ENCODE measurements around the gene MAEA.
"Not testable (repeated sequence)": the region's sequence is repeated elsewhere in the genome, so short reads cannot be mapped to it uniquely, and the experiment has no call there.

Gene MAEA

DNA sequence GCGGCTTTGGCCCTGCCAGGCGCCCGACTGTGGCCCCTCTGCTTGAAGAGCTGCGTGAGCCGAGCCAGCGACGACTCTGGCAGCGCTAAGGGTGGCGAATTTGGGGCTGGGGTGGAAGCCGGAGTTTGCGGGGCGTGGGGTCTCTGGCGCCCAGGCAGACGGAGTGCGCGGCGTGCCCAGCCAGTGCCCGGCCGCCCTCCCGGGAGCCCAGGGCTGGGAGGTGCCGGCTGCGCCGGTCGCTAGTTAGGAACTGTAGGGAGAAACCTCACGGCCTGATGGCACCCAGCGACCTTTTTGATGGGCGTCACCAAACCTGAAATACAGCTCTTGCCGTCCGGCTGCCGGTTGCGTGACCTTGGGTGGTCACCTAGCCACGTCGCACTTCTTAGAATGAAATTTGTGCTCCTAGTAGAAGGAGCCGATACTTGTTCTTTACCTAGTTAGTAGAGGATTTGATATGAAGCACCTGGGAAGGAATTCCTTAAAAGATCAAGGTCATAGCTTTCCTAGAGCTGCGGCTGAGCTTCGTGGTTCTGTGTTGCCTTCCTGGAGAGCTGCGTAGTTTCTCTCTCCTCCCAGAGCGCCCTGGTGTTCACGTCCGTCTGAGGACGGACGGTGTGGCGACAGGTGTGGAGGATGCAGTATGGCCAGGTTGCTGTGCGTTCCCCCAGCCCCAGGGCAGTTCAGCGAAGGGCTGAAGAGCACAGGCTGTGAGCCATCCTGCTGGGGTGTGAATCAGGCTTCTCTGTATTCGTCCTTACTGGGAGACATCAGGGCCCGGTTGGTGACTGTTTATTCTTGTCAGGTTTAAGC is 680 bp downstream of the MAEA start:
- peak in 2 of 3 donors; percentile 20 to 27 for DNase-seq
- Histone ChIP-seq H3K4me3 (ENCODE audit: control insufficient read depth in 1 of 7, extremely low read depth in 1 of 7, insufficient read depth in 4 of 7, low read depth in 2 of 7, low read length in 6 of 7) (peak overlapping the region; percentile 85 to 96 (median 88)), H3K4me1 (ENCODE audit: control extremely low read depth in 1 of 4, control insufficient read depth in 4 of 4, insufficient read depth in 4 of 4, low read length in 3 of 4) (peaks cover 3 to 35% (median 20%) of the 10 kb centered on the region in 4 experiments), H3K9me3 (ENCODE audit: control extremely low read depth in 1 of 5, control insufficient read depth in 4 of 5, insufficient read depth in 2 of 5, low read depth in 1 of 5, low read length in 4 of 5) (peaks cover 0 to 7% (median 3%) of the 10 kb centered on the region in 5 experiments), H3K27me3 (replicated peaks in 2 of 5; ENCODE audit: control insufficient read depth in 4 of 5, insufficient read depth in 5 of 5, low read length in 4 of 5) (no peaks in the 10 kb centered on the region), H3K36me3 (ENCODE audit: control insufficient read depth in 4 of 4, insufficient read depth in 4 of 4, low read length in 3 of 4) (peaks cover 0 to 12% (median 0%) of the 10 kb centered on the region in 4 experiments), H3K27ac (ENCODE audit: insufficient read depth in 1 of 2, low read depth in 1 of 2, low read length in 2 of 2, poor library complexity in 1 of 2, severe bottlenecking in 2 of 2) (peak overlapping the region; percentile 72 to 87)
- WGBS (ENCODE audit: insufficient coverage) = under 1% methylated on average over 35 of the region's 47 CpGs
- ChIA-PET POLR2A (interaction anchor here (0.5 to 0.9 kb wide), 2 partner anchors 13 to 22 kb away, joined by 3 to 4 read pairs; no protein-coding TSS in a partner anchor), CTCF (interaction anchor here (0.8 to 2.3 kb wide), 3 partner anchors 9 to 66 kb away, joined by 3 to 6 read pairs (median 3); no protein-coding TSS in a partner anchor)

DNA sequence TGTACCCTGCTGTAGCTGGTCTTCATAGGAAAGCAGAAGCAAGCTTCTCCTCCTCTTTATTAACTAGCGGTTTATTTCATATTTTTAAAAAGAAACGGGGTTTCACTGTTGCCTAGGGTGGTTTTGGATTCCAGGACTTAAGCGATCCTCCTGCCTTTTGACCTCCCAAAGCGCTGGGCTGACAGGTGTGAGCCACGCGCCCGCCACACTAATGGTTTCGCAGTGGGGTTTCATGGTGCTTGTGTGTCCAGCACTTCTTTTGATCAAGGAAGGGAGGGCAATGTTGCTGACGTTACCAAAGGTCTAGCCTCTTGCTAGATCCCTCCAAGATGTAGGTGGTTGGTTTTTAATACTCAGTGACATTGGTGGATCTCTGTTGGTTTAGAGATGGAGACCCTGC is 1.4 kb downstream of the MAEA start:
- WGBS (ENCODE audit: insufficient coverage) = 91% methylated on average over 7 of the region's 9 CpGs
- no peak for DNase-seq
- ChIA-PET POLR2A (no interaction called here), CTCF (interaction anchor here (1.1 kb wide), 1 partner anchor 18 kb away, joined by 3 read pairs; no protein-coding TSS in a partner anchor)
- Histone ChIP-seq H3K27ac (ENCODE audit: insufficient read depth in 1 of 2, low read depth in 1 of 2, low read length in 2 of 2, poor library complexity in 1 of 2, severe bottlenecking in 2 of 2) (peak overlapping the region in 1 of 2 experiments; percentile 87), H3K36me3 (ENCODE audit: control insufficient read depth in 4 of 4, insufficient read depth in 4 of 4, low read length in 3 of 4) (peaks cover 0 to 12% (median 0%) of the 10 kb centered on the region in 4 experiments), H3K4me3 (ENCODE audit: control insufficient read depth in 1 of 7, extremely low read depth in 1 of 7, insufficient read depth in 4 of 7, low read depth in 2 of 7, low read length in 6 of 7) (peak overlapping the region in 6 of 7 experiments; percentile 85 to 96 (median 88)), H3K4me1 (ENCODE audit: control extremely low read depth in 1 of 4, control insufficient read depth in 4 of 4, insufficient read depth in 4 of 4, low read length in 3 of 4) (peaks cover 3 to 35% (median 20%) of the 10 kb centered on the region in 4 experiments), H3K9me3 (ENCODE audit: control extremely low read depth in 1 of 5, control insufficient read depth in 4 of 5, insufficient read depth in 2 of 5, low read depth in 1 of 5, low read length in 4 of 5) (peaks cover 0 to 5% (median 3%) of the 10 kb centered on the region in 5 experiments), H3K27me3 (replicated peaks in 2 of 5; ENCODE audit: control insufficient read depth in 4 of 5, insufficient read depth in 5 of 5, low read length in 4 of 5) (no peaks in the 10 kb centered on the region)

- H3K27ac ChIP-seq (ENCODE audit: insufficient read depth in 1 of 2, low read depth in 1 of 2, low read length in 2 of 2, poor library complexity in 1 of 2, severe bottlenecking in 2 of 2) = no peak overlapping the region
- H3K4me3 ChIP-seq (ENCODE audit: control insufficient read depth in 1 of 7, extremely low read depth in 1 of 7, insufficient read depth in 4 of 7, low read depth in 2 of 7, low read length in 6 of 7) = peak overlapping the region in 1 of 7 experiments; percentile 2
- CTCF ChIA-PET = interaction anchor here (1.3 to 1.5 kb wide), 2 partner anchors 17 to 55 kb away, joined by 3 read pairs; partner anchors contain the start of gene UVSSA
- no peaks in the 10 kb centered on the region for H3K9me3 ChIP-seq (ENCODE audit: control extremely low read depth in 1 of 5, control insufficient read depth in 4 of 5, insufficient read depth in 2 of 5, low read depth in 1 of 5, low read length in 4 of 5)
- POLR2A ChIA-PET = interaction anchor here (0.6 kb wide), 2 partner anchors 16 to 44 kb away, joined by 3 to 4 read pairs; no protein-coding TSS in a partner anchor
- no peaks in the 10 kb centered on the region for H3K27me3 ChIP-seq (replicated peaks in 2 of 5; ENCODE audit: control insufficient read depth in 4 of 5, insufficient read depth in 5 of 5, low read length in 4 of 5)
- peaks cover 2 to 18% (median 7%) of the 10 kb centered on the region in 4 experiments for H3K36me3 ChIP-seq (ENCODE audit: control insufficient read depth in 4 of 4, insufficient read depth in 4 of 4, low read length in 3 of 4)
- WGBS (ENCODE audit: insufficient coverage) = 90% methylated on average over 10 of the region's 11 CpGs
- peaks cover 3 to 35% (median 20%) of the 10 kb centered on the region in 4 experiments for H3K4me1 ChIP-seq (ENCODE audit: control extremely low read depth in 1 of 4, control insufficient read depth in 4 of 4, insufficient read depth in 4 of 4, low read length in 3 of 4)
- no peak for DNase-seq
Observed at GRCh38 chr4:1291996-1292702, 2.5 kb downstream of the MAEA start.

GRCh38 chr4:1292703-1293011 is 3.0 kb downstream of the MAEA start:
- CTCF ChIA-PET = interaction anchor here (0.7 to 1.5 kb wide), 3 partner anchors 17 to 359 kb away, joined by 3 read pairs; partner anchors contain the start of gene UVSSA
- Histone ChIP-seq H3K4me1 (ENCODE audit: control extremely low read depth in 1 of 4, control insufficient read depth in 4 of 4, insufficient read depth in 4 of 4, low read length in 3 of 4) (peaks cover 3 to 35% (median 20%) of the 10 kb centered on the region in 4 experiments), H3K36me3 (ENCODE audit: control insufficient read depth in 4 of 4, insufficient read depth in 4 of 4, low read length in 3 of 4) (peaks cover 5 to 23% (median 10%) of the 10 kb centered on the region in 4 experiments)
- not testable (repeated sequence) for H3K27me3 ChIP-seq (replicated peaks in 2 of 5; ENCODE audit: control insufficient read depth in 4 of 5, insufficient read depth in 5 of 5, low read length in 4 of 5); DNase-seq; H3K27ac ChIP-seq (ENCODE audit: insufficient read depth in 1 of 2, low read depth in 1 of 2, low read length in 2 of 2, poor library complexity in 1 of 2, severe bottlenecking in 2 of 2); H3K9me3 ChIP-seq (ENCODE audit: control extremely low read depth in 1 of 5, control insufficient read depth in 4 of 5, insufficient read depth in 2 of 5, low read depth in 1 of 5, low read length in 4 of 5); H3K4me3 ChIP-seq (ENCODE audit: control insufficient read depth in 1 of 7, extremely low read depth in 1 of 7, insufficient read depth in 4 of 7, low read depth in 2 of 7, low read length in 6 of 7)
- POLR2A ChIA-PET = interaction anchor here (0.6 kb wide), 2 partner anchors 16 to 44 kb away, joined by 3 to 4 read pairs; no protein-coding TSS in a partner anchor
- WGBS (ENCODE audit: insufficient coverage) = 86% methylated on average over 1 of the region's 8 CpGs

GRCh38 chr4:1293531-1293941 is 3.8 kb downstream of the MAEA start:
- no peaks in the 10 kb centered on the region for H3K9me3 ChIP-seq (ENCODE audit: control extremely low read depth in 1 of 5, control insufficient read depth in 4 of 5, insufficient read depth in 2 of 5, low read depth in 1 of 5, low read length in 4 of 5)
- ChIA-PET CTCF (no interaction called here), POLR2A (no interaction called here)
- H3K27me3 ChIP-seq (replicated peaks in 2 of 5; ENCODE audit: control insufficient read depth in 4 of 5, insufficient read depth in 5 of 5, low read length in 4 of 5) = no peaks in the 10 kb centered on the region
- 100% methylated on average over 3 of the region's 4 CpGs for WGBS (ENCODE audit: insufficient coverage)
- peaks cover 3 to 34% (median 19%) of the 10 kb centered on the region in 4 experiments for H3K4me1 ChIP-seq (ENCODE audit: control extremely low read depth in 1 of 4, control insufficient read depth in 4 of 4, insufficient read depth in 4 of 4, low read length in 3 of 4)
- DNase-seq = no peak
- H3K36me3 ChIP-seq (ENCODE audit: control insufficient read depth in 4 of 4, insufficient read depth in 4 of 4, low read length in 3 of 4) = peaks cover 5 to 32% (median 15%) of the 10 kb centered on the region in 4 experiments
- no peak overlapping the region for H3K4me3 ChIP-seq (ENCODE audit: control insufficient read depth in 1 of 7, extremely low read depth in 1 of 7, insufficient read depth in 4 of 7, low read depth in 2 of 7, low read length in 6 of 7)
- H3K27ac ChIP-seq (ENCODE audit: insufficient read depth in 1 of 2, low read depth in 1 of 2, low read length in 2 of 2, poor library complexity in 1 of 2, severe bottlenecking in 2 of 2) = peak overlapping the region in 1 of 2 experiments; percentile 25

DNA sequence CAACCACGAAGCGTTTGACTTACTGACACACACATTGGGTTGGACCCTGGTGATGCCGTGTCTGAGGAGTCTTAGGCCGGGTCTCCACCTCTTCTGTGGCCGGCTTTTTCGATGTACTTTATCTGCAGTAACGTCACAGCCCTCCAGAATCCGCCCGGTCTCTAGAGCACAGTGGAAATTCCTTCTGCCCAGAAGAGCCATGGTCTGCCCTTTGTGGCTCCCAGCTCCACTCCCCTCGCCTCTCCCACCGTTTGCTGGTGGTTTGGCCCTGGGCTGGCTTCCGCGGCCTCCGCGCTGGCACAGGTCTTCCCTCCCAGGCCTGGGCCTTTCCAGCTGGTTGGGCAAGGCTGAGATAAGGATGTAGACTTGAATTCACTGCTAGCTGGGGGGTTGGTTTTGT is 4.3 kb downstream of the MAEA start:
- Histone ChIP-seq H3K4me3 (ENCODE audit: control insufficient read depth in 1 of 7, extremely low read depth in 1 of 7, insufficient read depth in 4 of 7, low read depth in 2 of 7, low read length in 6 of 7) (no peak overlapping the region), H3K27ac (ENCODE audit: insufficient read depth in 1 of 2, low read depth in 1 of 2, low read length in 2 of 2, poor library complexity in 1 of 2, severe bottlenecking in 2 of 2) (peak overlapping the region in 1 of 2 experiments; percentile 25), H3K4me1 (ENCODE audit: control extremely low read depth in 1 of 4, control insufficient read depth in 4 of 4, insufficient read depth in 4 of 4, low read length in 3 of 4) (peaks cover 3 to 30% (median 17%) of the 10 kb centered on the region in 4 experiments), H3K36me3 (ENCODE audit: control insufficient read depth in 4 of 4, insufficient read depth in 4 of 4, low read length in 3 of 4) (peaks cover 5 to 33% (median 16%) of the 10 kb centered on the region in 4 experiments), H3K9me3 (ENCODE audit: control extremely low read depth in 1 of 5, control insufficient read depth in 4 of 5, insufficient read depth in 2 of 5, low read depth in 1 of 5, low read length in 4 of 5) (no peaks in the 10 kb centered on the region), H3K27me3 (replicated peaks in 2 of 5; ENCODE audit: control insufficient read depth in 4 of 5, insufficient read depth in 5 of 5, low read length in 4 of 5) (no peaks in the 10 kb centered on the region)
- DNase-seq = peak in 2 of 3 donors; percentile 28 to 42
- 93% methylated on average over 12 of the region's 15 CpGs for WGBS (ENCODE audit: insufficient coverage)
- POLR2A ChIA-PET = no interaction called here
- CTCF ChIA-PET = interaction anchor here (1.0 kb wide), 1 partner anchor 53 kb away, joined by 3 read pairs; the partner anchor contains the start of gene UVSSA
